ENCODE data around the gene HEBP2. TPM values are rescaled to one million over a fixed set of nuclear protein-coding genes. Genes with fewer than 3 reads are reported as not detected.

Gene HEBP2
- polyA plus RNA-seq, 1 experiment = 16.8 TPM

GRCh38 chr6:138431256-138432062, 27.4 kb downstream of the HEBP2 start:
- no peak overlapping the region for H3K4me3 ChIP-seq (ENCODE audit: low read depth, low read length)
- no peaks in the 10 kb centered on the region for H3K9me3 ChIP-seq (ENCODE audit: control insufficient read depth, insufficient read depth, low read length)
- no peak overlapping the region for H3K27ac ChIP-seq (ENCODE audit: low read depth, low read length)
- no peak for TF ChIP-seq CTCF (IDR thresholded peaks at IDR 0.05; ENCODE audit: low read depth, low read length)
- CTCF ChIA-PET = interaction anchor here (0.8 to 4.2 kb wide), 5 partner anchors 78 to 334 kb away, joined by 3 to 27 read pairs (median 20); no protein-coding TSS in a partner anchor
- POLR2A ChIA-PET = no interaction called here
- no peak for DNase-seq (ENCODE audit: low read depth, low spot score)
- no peaks in the 10 kb centered on the region for H3K27me3 ChIP-seq (ENCODE audit: control insufficient read depth, insufficient read depth, low read length)

GRCh38 chr6:138432063-138432356, 28.0 kb downstream of the HEBP2 start:
- ChIA-PET POLR2A (no interaction called here), CTCF (interaction anchor here (4.2 kb wide), 1 partner anchor 159 kb away, joined by 27 read pairs; no protein-coding TSS in a partner anchor)
- TF ChIP-seq CTCF (IDR thresholded peaks at IDR 0.05; ENCODE audit: low read depth, low read length) = no peak
- no peak overlapping the region for H3K4me3 ChIP-seq (ENCODE audit: low read depth, low read length)
- no peaks in the 10 kb centered on the region for H3K9me3 ChIP-seq (ENCODE audit: control insufficient read depth, insufficient read depth, low read length)
- H3K27me3 ChIP-seq (ENCODE audit: control insufficient read depth, insufficient read depth, low read length) = no peaks in the 10 kb centered on the region
- no peak for DNase-seq (ENCODE audit: low read depth, low spot score)
- H3K27ac ChIP-seq (ENCODE audit: low read depth, low read length) = no peak overlapping the region

- TF ChIP-seq CTCF (IDR thresholded peaks at IDR 0.05; ENCODE audit: low read depth, low read length) = no peak
- no peaks in the 10 kb centered on the region for H3K27me3 ChIP-seq (ENCODE audit: control insufficient read depth, insufficient read depth, low read length)
- ChIA-PET CTCF (no interaction called here), POLR2A (interaction anchor here (0.5 kb wide), 1 partner anchor 90 kb away, joined by 3 read pairs; no protein-coding TSS in a partner anchor)
- H3K4me3 ChIP-seq (ENCODE audit: low read depth, low read length) = no peak overlapping the region
- DNase-seq (ENCODE audit: low read depth, low spot score) = no peak
- no peak overlapping the region for H3K27ac ChIP-seq (ENCODE audit: low read depth, low read length)
- no peaks in the 10 kb centered on the region for H3K9me3 ChIP-seq (ENCODE audit: control insufficient read depth, insufficient read depth, low read length)
These were observed 30.1 kb downstream of the HEBP2 start for GRCh38 chr6:138434096-138434495.

GRCh38 chr6:138434925-138435324, 30.9 kb downstream of the HEBP2 start:
- no peak for DNase-seq (ENCODE audit: low read depth, low spot score)
- Histone ChIP-seq H3K9me3 (ENCODE audit: control insufficient read depth, insufficient read depth, low read length) (no peaks in the 10 kb centered on the region), H3K4me3 (ENCODE audit: low read depth, low read length) (no peak overlapping the region), H3K27me3 (ENCODE audit: control insufficient read depth, insufficient read depth, low read length) (no peaks in the 10 kb centered on the region), H3K27ac (ENCODE audit: low read depth, low read length) (no peak overlapping the region)
- ChIA-PET POLR2A (no interaction called here), CTCF (interaction anchor here (0.6 to 1.9 kb wide), 2 partner anchors 19 to 74 kb away, joined by 3 to 10 read pairs; no protein-coding TSS in a partner anchor)
- TF ChIP-seq CTCF (IDR thresholded peaks at IDR 0.05; ENCODE audit: low read depth, low read length) = no peak

- ChIA-PET POLR2A (no interaction called here), CTCF (interaction anchor here (1.3 to 1.7 kb wide), 2 partner anchors 10 to 149 kb away, joined by 3 to 8 read pairs; no protein-coding TSS in a partner anchor)
- TF ChIP-seq CTCF (IDR thresholded peaks at IDR 0.05; ENCODE audit: low read depth, low read length) = no peak
These were observed 35.5 kb downstream of the HEBP2 start for GRCh38 chr6:138439546-138439945.

More at GRCh38 chr6:138439546-138439945, 35.5 kb downstream of the HEBP2 start:
- DNase-seq (ENCODE audit: low read depth, low spot score) = no peak
- no peak overlapping the region for H3K4me3 ChIP-seq (ENCODE audit: low read depth, low read length)
- no peaks in the 10 kb centered on the region for H3K9me3 ChIP-seq (ENCODE audit: control insufficient read depth, insufficient read depth, low read length)
- H3K27ac ChIP-seq (ENCODE audit: low read depth, low read length) = no peak overlapping the region
- H3K27me3 ChIP-seq (ENCODE audit: control insufficient read depth, insufficient read depth, low read length) = no peaks in the 10 kb centered on the region

Measured in AG04450 (cell line).